Natural killer cell (primary cell): ENCODE data around the gene BEST1. TPM values are rescaled to one million over a fixed set of nuclear protein-coding genes. Genes with fewer than 3 reads are reported as not detected.

ENCODE experiments used
- ATAC-seq, 3 donors: fragments of 150-1000 bp in 2 of 3; fragments of 200-7000 bp in 1 of 3; cut with Tn5 transposase; 1 replicate in 1 of 3; 2 replicates in 2 of 3; pipeline ENCODE4 v1.10.0; 2021; ENCODE audit warnings: mild to moderate bottlenecking in 2 of 3, moderate library complexity in 2 of 3
- DNase-seq, 2 donors: peaks; one replicate each; pipeline versions ENCODE4 v3.0.0 to v3.0.0-alpha.2; 2013 to 2021; ENCODE audit warnings: mixed read lengths in 1 of 2
- H3K27ac ChIP-seq: one replicate; pipeline ENCODE4 v1.5.1; 2013; ENCODE audit warnings: mild to moderate bottlenecking, low read length
- H3K27me3 ChIP-seq: one replicate; pipeline ENCODE4 v1.6.1; 2013; ENCODE audit warnings: low read length; ENCODE audit not compliant: control insufficient read depth, insufficient read depth
- H3K36me3 ChIP-seq: one replicate; pipeline ENCODE4 v1.6.1; 2013; ENCODE audit warnings: low read length; ENCODE audit not compliant: control insufficient read depth, insufficient read depth
- H3K4me1 ChIP-seq: one replicate; pipeline ENCODE4 v1.6.1; 2013; ENCODE audit warnings: low read length; ENCODE audit not compliant: control insufficient read depth, insufficient read depth
- H3K4me3 ChIP-seq: one replicate; pipeline ENCODE4 v1.5.1; 2013; ENCODE audit warnings: low read length
- H3K9me3 ChIP-seq: one replicate; pipeline ENCODE4 v1.6.1; 2013; ENCODE audit warnings: low read length; ENCODE audit not compliant: control insufficient read depth, insufficient read depth
- H3K27ac Mint-ChIP-seq, 2 donors: one replicate each; pipeline ENCODE4 v1.8.0; 2022; ENCODE audit warnings: mild to moderate bottlenecking in 2 of 2, mixed read lengths in 2 of 2, moderate library complexity in 1 of 2
- H3K27me3 Mint-ChIP-seq, 2 donors: one replicate each; pipeline ENCODE4 v1.8.0; 2022; ENCODE audit warnings: low read depth in 2 of 2, mixed read lengths in 2 of 2
- H3K36me3 Mint-ChIP-seq: one replicate; pipeline ENCODE4 v1.8.0; 2022; ENCODE audit warnings: mixed read lengths
- H3K4me1 Mint-ChIP-seq, 2 donors: one replicate each; pipeline ENCODE4 v1.8.0; 2022; ENCODE audit warnings: mixed read lengths in 2 of 2
- H3K4me3 Mint-ChIP-seq: one replicate; pipeline ENCODE4 v1.8.0; 2022; ENCODE audit warnings: mild to moderate bottlenecking, moderate library complexity, mixed read lengths
- H3K9me3 Mint-ChIP-seq, 2 donors: one replicate each; pipeline ENCODE4 v1.8.0; 2022; ENCODE audit warnings: mixed read lengths in 2 of 2
- CTCF ChIP-seq: fragments of 200-600 bp; IDR thresholded peaks from one replicate; pipeline ENCODE4 v1.8.0; 2022; ENCODE audit warnings: antibody characterized with exemption
- WGBS: methylation state at CpG from one replicate; pipeline ENCODE4 v1.1.7; 2013; ENCODE audit warnings: missing lambda C conversion rate; ENCODE audit not compliant: insufficient coverage; 5-methylcytosine and 5-hydroxymethylcytosine counted together
- intact Hi-C: fragments of 100-400 bp; cut with micrococcal nuclease; formaldehyde crosslinking; loops from one replicate; pipeline ENCODE4 v1.14.2; 2022
- total RNA-seq, 4 donors: library from RNA; stranded (reverse); fragments of 120-200 nt in 1 of 4; gene quantifications; one replicate each; pipeline versions ENCODE4 v1.2.3 to v1.2.4, GENCODE V29; 2013 to 2022

The BEST1 gene
- total RNA-seq, 3 donors from 2014 or later (not counting 1 experiment from before 2014, with no cell fraction given): 0.32 to 2.0 (median 1.4) TPM

- Histone ChIP-seq H3K4me3 (no peak overlapping the region), H3K36me3 (no peaks in the 10 kb centered on the region), H3K9me3 (no peaks in the 10 kb centered on the region), H3K27ac (no peak overlapping the region), H3K4me1 (peaks cover 2% of the 10 kb centered on the region), H3K27me3 (no peaks in the 10 kb centered on the region)
- Mint-ChIP-seq H3K9me3 (no peaks in the 10 kb centered on the region), H3K4me1 (no peaks in the 10 kb centered on the region), H3K27ac (no peak overlapping the region), H3K36me3 (no peaks in the 10 kb centered on the region), H3K4me3 (no peak overlapping the region), H3K27me3 (no peaks in the 10 kb centered on the region)
- 95% methylated on average over 5 of the region's 5 CpGs for WGBS
- intact Hi-C loops: loop anchor here (1.0 to 5.0 kb wide), 4 partner anchors 48 to 150 kb away; no protein-coding TSS in a partner anchor
- ATAC-seq: no peak
- no peak for DNase-seq
- no peak for TF ChIP-seq CTCF
These were observed 3.3 kb upstream of the BEST1 start for GRCh38 chr11:61946894-61947293.

- intact Hi-C loops: loop anchor here (1.0 to 5.0 kb wide), 4 partner anchors 48 to 150 kb away; no protein-coding TSS in a partner anchor
- Mint-ChIP-seq H3K36me3 (no peaks in the 10 kb centered on the region), H3K27me3 (no peaks in the 10 kb centered on the region), H3K4me3 (no peak overlapping the region), H3K4me1 (no peaks in the 10 kb centered on the region), H3K27ac (no peak overlapping the region), H3K9me3 (no peaks in the 10 kb centered on the region)
- no peak overlapping the region for H3K27ac ChIP-seq
- no peaks in the 10 kb centered on the region for H3K9me3 ChIP-seq
- no peak overlapping the region for H3K4me3 ChIP-seq
- H3K4me1 ChIP-seq: peaks cover 2% of the 10 kb centered on the region
- H3K36me3 ChIP-seq: no peaks in the 10 kb centered on the region
- DNase-seq (peak; percentile 54 to 82), ATAC-seq (peak; percentile 86 to 99 (median 93))
- H3K27me3 ChIP-seq: no peaks in the 10 kb centered on the region
- WGBS: 0% methylated on average over 6 of the region's 8 CpGs
- TF ChIP-seq CTCF: peak; percentile 85
These were observed 2.5 kb upstream of the BEST1 start for GRCh38 chr11:61947486-61948210.

GRCh38 chr11:61948505-61948904 is 1.6 kb upstream of the BEST1 start:
- H3K4me1 ChIP-seq: peaks cover 2% of the 10 kb centered on the region
- intact Hi-C loops: loop anchor here (5.0 kb wide), 1 partner anchor 134 kb away; no protein-coding TSS in a partner anchor
- H3K4me3 ChIP-seq: no peak overlapping the region
- Mint-ChIP-seq H3K27me3 (no peaks in the 10 kb centered on the region), H3K4me1 (no peaks in the 10 kb centered on the region), H3K4me3 (no peak overlapping the region), H3K36me3 (no peaks in the 10 kb centered on the region), H3K9me3 (no peaks in the 10 kb centered on the region), H3K27ac (no peak overlapping the region)
- no peak for DNase-seq
- no peaks in the 10 kb centered on the region for H3K27me3 ChIP-seq
- ATAC-seq: no peak
- H3K36me3 ChIP-seq: no peaks in the 10 kb centered on the region
- 84% methylated on average over 5 of the region's 7 CpGs for WGBS
- H3K27ac ChIP-seq: no peak overlapping the region
- no peak for TF ChIP-seq CTCF
- H3K9me3 ChIP-seq: no peaks in the 10 kb centered on the region
